GM19328 (cell line): ENCODE measurements around the gene DHFR.

ENCODE experiments used
- ATAC-seq: cut with Tn5 transposase; IDR thresholded peaks from one replicate; pipeline ENCODE4 v1.9.1; 2021; ENCODE audit warnings: mild to moderate bottlenecking, moderate library complexity; ENCODE audit not compliant: unreplicated experiment

The DHFR gene

GRCh38 chr5:80656425-80656824, 1.6 kb upstream of the DHFR start:
- ATAC-seq, result no peak

GRCh38 chr5:80655231-80655774, 520 bp upstream of the DHFR start:
- ATAC-seq, result no peak

GRCh38 chr5:80654054-80654390, 761 bp downstream of the DHFR start:
- no peak for ATAC-seq

GRCh38 chr5:80653502-80653901, 1.3 kb downstream of the DHFR start:
- no peak for ATAC-seq

GRCh38 chr5:80646926-80647325, 7.9 kb downstream of the DHFR start:
- no peak for ATAC-seq

GRCh38 chr5:80644900-80645299, 9.9 kb downstream of the DHFR start:
- ATAC-seq, result no peak

- ATAC-seq, result no peak
These were observed 13.4 kb downstream of the DHFR start for GRCh38 chr5:80641353-80641752.

GRCh38 chr5:80634193-80634592, 20.6 kb downstream of the DHFR start:
- no peak for ATAC-seq

- ATAC-seq, result no peak
These were observed 22.1 kb downstream of the DHFR start for GRCh38 chr5:80632700-80633099.

GRCh38 chr5:80631278-80632259, 23.2 kb downstream of the DHFR start:
- no peak for ATAC-seq

- no peak for ATAC-seq
These were observed 25.5 kb downstream of the DHFR start for GRCh38 chr5:80629281-80629680.

- ATAC-seq, result no peak
These were observed 29.6 kb downstream of the DHFR start for GRCh38 chr5:80625230-80625629.

- ATAC-seq, result no peak
These were observed 30.8 kb downstream of the DHFR start for GRCh38 chr5:80623999-80624398.

GRCh38 chr5:80622756-80623155, 32.0 kb downstream of the DHFR start:
- ATAC-seq, result no peak

- no peak for ATAC-seq
These were observed 34.6 kb downstream of the DHFR start for GRCh38 chr5:80620211-80620610.

GRCh38 chr5:80619086-80619485, 35.7 kb downstream of the DHFR start:
- no peak for ATAC-seq

GRCh38 chr5:80618438-80618837, 36.3 kb downstream of the DHFR start:
- no peak for ATAC-seq

- no peak for ATAC-seq
These were observed 39.4 kb downstream of the DHFR start for GRCh38 chr5:80615266-80615914.

GRCh38 chr5:80609692-80610091, 45.1 kb downstream of the DHFR start:
- no peak for ATAC-seq

- ATAC-seq, result no peak
These were observed 46.1 kb downstream of the DHFR start for GRCh38 chr5:80608731-80609130.

GRCh38 chr5:80607832-80608231, 47.0 kb downstream of the DHFR start:
- ATAC-seq, result no peak

- no peak for ATAC-seq
These were observed 47.4 kb downstream of the DHFR start for GRCh38 chr5:80607343-80607742.
